Sigmoid colon (tissue), 7 donors: ENCODE data around the gene FCHO2. TPM values are rescaled to one million over a fixed set of nuclear protein-coding genes. Genes with fewer than 3 reads are reported as not detected.
A peak's percentile ranks its signal among the peaks of the same experiment; 100 is the strongest.

Experiments used
- DNase-seq: peaks from one replicate; pipeline ENCODE4 v3.0.0-alpha.2; 2019
- H3K27ac ChIP-seq, 4 donors: fragments of 200-600 bp; sonication (generic); one replicate each; pipeline ENCODE4 v1.5.1; 2016 to 2019; ENCODE audit warnings: mild to moderate bottlenecking in 1 of 4
- H3K27me3 ChIP-seq, 3 donors: fragments of 200-600 bp; sonication (generic); one replicate each; pipeline ENCODE4 v1.5.1; 2019; ENCODE audit warnings: mild to moderate bottlenecking in 1 of 3
- H3K36me3 ChIP-seq, 4 donors: fragments of 200-600 bp; sonication (generic); one replicate each; pipeline ENCODE4 v1.5.1; 2016 to 2019
- H3K4me1 ChIP-seq, 4 donors: fragments of 200-600 bp; sonication (generic); one replicate each; pipeline ENCODE4 v1.5.1; 2017 to 2019
- H3K4me3 ChIP-seq, 4 donors: fragments of 200-600 bp; sonication (generic); one replicate each; pipeline ENCODE4 v1.5.1; 2017 to 2019; ENCODE audit warnings: mild to moderate bottlenecking in 2 of 4, moderate library complexity in 1 of 4
- H3K9me3 ChIP-seq, 4 donors: fragments of 200-600 bp in 3 of 4; sonication (generic) in 3 of 4; one replicate each; pipeline versions ENCODE4 v1.5.1 to v1.6.1; 2013 to 2019
- CTCF ChIP-seq, 4 experiments: fragments of 450-650 bp in 3 of 4; fragments of 200-600 bp in 1 of 4; IDR thresholded peaks; one replicate each; pipeline ENCODE4 v1.5.1; 2016 to 2019; ENCODE audit warnings: antibody characterized with exemption in 4 of 4, mild to moderate bottlenecking in 3 of 4, moderate library complexity in 2 of 4
- EP300 ChIP-seq, 4 donors: sonication (generic); formaldehyde crosslinking; IDR thresholded peaks; one replicate each; pipeline ENCODE4 v1.6.1; 2017; ENCODE audit warnings: antibody characterized with exemption in 4 of 4
- POLR2A ChIP-seq, 2 donors: fragments of 450-650 bp; IDR thresholded peaks; one replicate each; pipeline ENCODE4 v1.6.1; 2016; ENCODE audit warnings: antibody characterized with exemption in 2 of 2, mild to moderate bottlenecking in 2 of 2, moderate library complexity in 2 of 2
- POLR2AphosphoS5 ChIP-seq, 4 donors: sonication (generic); formaldehyde crosslinking; IDR thresholded peaks; one replicate each; pipeline ENCODE4 v1.6.1; 2017; ENCODE audit warnings: antibody characterized with exemption in 4 of 4
- WGBS, 2 donors: extraction: QIAGEN DNeasy Blood & Tissue Kit; methylation state at CpG; one replicate each; pipeline ENCODE4 v1.1.7; 2013; 5-methylcytosine and 5-hydroxymethylcytosine counted together
- intact Hi-C: fragments of 100-400 bp; cut with DNase I; formaldehyde crosslinking; loops from one replicate; pipeline ENCODE4 v1.15.1; 2023
- polyA plus RNA-seq, 3 donors: library from polyadenylated mRNA; stranded (reverse); fragments of 200-250 nt; gene quantifications; one replicate each; pipeline ENCODE4 v1.2.3, GENCODE V29; 2013
- total RNA-seq, 4 donors: library from RNA; depleted of rRNA; stranded (reverse); fragments of >200 nt; gene quantifications; one replicate each; pipeline ENCODE4 v1.1.0, GENCODE V29; 2016
- donor health status: healthy with polysubstance abuse.
- donor health status: Bipolar disorder and iron deficiency.
- donor health status: healthy.

FCHO2 gene
- total and polyA plus RNA-seq, 7 donors = 9.5 to 40.3 (median 36.0) TPM

GRCh38 chr5:72947498-72947897, 8.3 kb upstream of the FCHO2 start:
- Histone ChIP-seq H3K36me3 (no peaks in the 10 kb centered on the region), H3K4me1 (no peaks in the 10 kb centered on the region), H3K4me3 (no peak overlapping the region), H3K27me3 (no peaks in the 10 kb centered on the region), H3K9me3 (no peaks in the 10 kb centered on the region), H3K27ac (no peak overlapping the region)
- intact Hi-C loops = no loop called here
- TF ChIP-seq EP300 (IDR thresholded peaks at IDR 0.05) (no peak), POLR2A (IDR thresholded peaks at IDR 0.05) (no peak), CTCF (IDR thresholded peaks at IDR 0.05) (no peak), POLR2AphosphoS5 (IDR thresholded peaks at IDR 0.05) (no peak)
- DNase-seq = no peak

- intact Hi-C loops = no loop called here
- Histone ChIP-seq H3K4me1 (peaks cover 0 to 9% (median 1%) of the 10 kb centered on the region in 4 donors), H3K27ac (no peak overlapping the region), H3K9me3 (no peaks in the 10 kb centered on the region), H3K36me3 (no peaks in the 10 kb centered on the region), H3K27me3 (no peaks in the 10 kb centered on the region), H3K4me3 (no peak overlapping the region)
- TF ChIP-seq POLR2AphosphoS5 (IDR thresholded peaks at IDR 0.05) = no peak
- TF ChIP-seq EP300 (IDR thresholded peaks at IDR 0.05) = no peak
- no peak for TF ChIP-seq CTCF (IDR thresholded peaks at IDR 0.05)
- TF ChIP-seq POLR2A (IDR thresholded peaks at IDR 0.05) = no peak
- no peak for DNase-seq
These were observed 6.4 kb upstream of the FCHO2 start for GRCh38 chr5:72949481-72949880.

GRCh38 chr5:72951671-72952468, 4.0 kb upstream of the FCHO2 start:
- H3K4me1 ChIP-seq = peaks cover 0 to 18% (median 11%) of the 10 kb centered on the region in 4 donors
- peak overlapping the region in 2 of 4 donors; percentile 0 to 16 for H3K27ac ChIP-seq
- no peaks in the 10 kb centered on the region for H3K9me3 ChIP-seq
- H3K27me3 ChIP-seq = no peaks in the 10 kb centered on the region
- no peak overlapping the region for H3K4me3 ChIP-seq
- DNase-seq = no peak
- TF ChIP-seq EP300 (IDR thresholded peaks at IDR 0.05) = no peak
- no peak for TF ChIP-seq POLR2AphosphoS5 (IDR thresholded peaks at IDR 0.05)
- no peak for TF ChIP-seq POLR2A (IDR thresholded peaks at IDR 0.05)
- no peak for TF ChIP-seq CTCF (IDR thresholded peaks at IDR 0.05)
- intact Hi-C loops = loop anchor here (10.0 kb wide), 1 partner anchor 503 kb away; no protein-coding TSS in a partner anchor
- H3K36me3 ChIP-seq = no peaks in the 10 kb centered on the region
- 43 to 81% methylated on average over 7 of the region's 7 CpGs for WGBS, 2 donors

- peaks cover 0 to 43% (median 31%) of the 10 kb centered on the region in 4 donors for H3K4me1 ChIP-seq
- no peak overlapping the region for H3K4me3 ChIP-seq
- intact Hi-C loops = loop anchor here (10.0 kb wide), 1 partner anchor 500 kb away; no protein-coding TSS in a partner anchor
- H3K27me3 ChIP-seq = no peaks in the 10 kb centered on the region
- TF ChIP-seq CTCF (IDR thresholded peaks at IDR 0.05) = no peak
- TF ChIP-seq POLR2A (IDR thresholded peaks at IDR 0.05) = no peak
- no peak for TF ChIP-seq POLR2AphosphoS5 (IDR thresholded peaks at IDR 0.05)
- no peak for DNase-seq
- 89 to 95% methylated on average over 7 of the region's 7 CpGs for whole genome bisulfite sequencing, 2 donors
- H3K9me3 ChIP-seq = no peaks in the 10 kb centered on the region
- H3K27ac ChIP-seq = peak overlapping the region; percentile 92 to 98 (median 98)
- no peaks in the 10 kb centered on the region for H3K36me3 ChIP-seq
These were observed 1.5 kb upstream of the FCHO2 start for GRCh38 chr5:72954389-72954788.
